Activated CD4-positive, alpha-beta T cell treated with anti-CD3 and anti-CD28 coated beads for 36 hours (primary cell): ENCODE results near the gene C9orf50. TPM values are rescaled to one million over a fixed set of nuclear protein-coding genes. Genes with fewer than 3 reads are reported as not detected.
A peak's percentile ranks its signal among the peaks of the same experiment; 100 is the strongest.

Experiments used
- ATAC-seq: fragments of 200-7000 bp; cut with Tn5 transposase; one replicate; pipeline ENCODE4 v1.10.0; 2021; ENCODE audit warnings: mild to moderate bottlenecking, moderate library complexity
- CTCF ChIA-PET: fragments of 350-600 bp; sonication (Branson Sonifier 250); formaldehyde crosslinking; loops from one replicate; lab custom pipeline; 2021; ENCODE audit warnings: antibody characterized with exemption; lab: Charles Lee
- POLR2A ChIA-PET: fragments of 350-600 bp; sonication (Branson Sonifier 250); formaldehyde crosslinking; loops from one replicate; lab custom pipeline; 2021; ENCODE audit warnings: antibody characterized with exemption, inconsistent platforms; lab: Charles Lee
- DNase-seq: peaks from one replicate; pipeline ENCODE4 v3.0.0-alpha.2; 2020
- H3K27ac Mint-ChIP-seq: one replicate; pipeline ENCODE4 v1.8.0; 2021; ENCODE audit warnings: mixed read lengths
- H3K27me3 Mint-ChIP-seq: one replicate; pipeline ENCODE4 v1.8.0; 2021; ENCODE audit warnings: mixed read lengths
- H3K36me3 Mint-ChIP-seq: one replicate; pipeline ENCODE4 v1.8.0; 2021; ENCODE audit warnings: low read depth, mixed read lengths
- H3K4me1 Mint-ChIP-seq: one replicate; pipeline ENCODE4 v1.8.0; 2021; ENCODE audit warnings: mixed read lengths
- H3K4me3 Mint-ChIP-seq: one replicate; pipeline ENCODE4 v1.8.0; 2021; ENCODE audit warnings: mild to moderate bottlenecking, moderate library complexity, mixed read lengths
- H3K9me3 Mint-ChIP-seq: one replicate; pipeline ENCODE4 v1.8.0; 2021; ENCODE audit warnings: low read depth, mixed read lengths
- intact Hi-C, 2 experiments: fragments of 100-400 bp; cut with DNase I in 1 of 2; cut with micrococcal nuclease in 1 of 2; formaldehyde crosslinking; loops; one replicate each; pipeline versions ENCODE4 v1.14.2 to v1.15.1; 2022 to 2024; cut with DNase I, micrococcal nuclease
- total RNA-seq, 2 experiments: library from RNA; stranded (reverse); gene quantifications; one replicate each; pipeline ENCODE4 v1.2.3, GENCODE V29; 2021

C9orf50 gene
- total RNA-seq, 2 experiments from 2014 or later: not detected

DNA sequence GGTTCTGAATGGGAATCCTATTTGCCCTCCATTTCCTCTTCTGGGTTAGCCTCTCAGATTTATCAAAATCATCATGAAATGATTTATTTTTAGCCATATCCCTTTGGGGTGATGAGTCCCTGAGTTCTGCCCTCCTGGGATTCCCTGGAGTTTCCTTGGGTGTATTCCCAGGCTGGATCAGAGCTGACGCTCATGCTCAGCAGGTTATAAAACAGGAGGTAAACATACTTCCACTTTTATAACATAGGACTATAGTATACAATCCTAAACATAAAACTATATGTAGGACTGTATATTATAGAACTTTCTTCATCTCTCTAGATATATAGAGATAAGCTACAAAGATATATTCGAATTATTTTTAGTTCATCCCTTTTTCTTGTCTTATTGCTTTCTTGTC lies 40.1 kb upstream of the C9orf50 start:
- intact Hi-C loops: no loop called here
- H3K27ac Mint-ChIP-seq: no peak overlapping the region
- no peak overlapping the region for H3K4me3 Mint-ChIP-seq
- ATAC-seq (no peak), DNase-seq (no peak)
- H3K36me3 Mint-ChIP-seq: no peaks in the 10 kb centered on the region
- ChIA-PET CTCF (interaction anchor here (0.5 to 1.1 kb wide), 3 partner anchors 12 to 55 kb away, joined by 3 to 4 read pairs (median 3); no protein-coding TSS in a partner anchor), POLR2A (no interaction called here)
- no peaks in the 10 kb centered on the region for H3K9me3 Mint-ChIP-seq
- no peaks in the 10 kb centered on the region for H3K4me1 Mint-ChIP-seq
- H3K27me3 Mint-ChIP-seq: no peaks in the 10 kb centered on the region

DNA sequence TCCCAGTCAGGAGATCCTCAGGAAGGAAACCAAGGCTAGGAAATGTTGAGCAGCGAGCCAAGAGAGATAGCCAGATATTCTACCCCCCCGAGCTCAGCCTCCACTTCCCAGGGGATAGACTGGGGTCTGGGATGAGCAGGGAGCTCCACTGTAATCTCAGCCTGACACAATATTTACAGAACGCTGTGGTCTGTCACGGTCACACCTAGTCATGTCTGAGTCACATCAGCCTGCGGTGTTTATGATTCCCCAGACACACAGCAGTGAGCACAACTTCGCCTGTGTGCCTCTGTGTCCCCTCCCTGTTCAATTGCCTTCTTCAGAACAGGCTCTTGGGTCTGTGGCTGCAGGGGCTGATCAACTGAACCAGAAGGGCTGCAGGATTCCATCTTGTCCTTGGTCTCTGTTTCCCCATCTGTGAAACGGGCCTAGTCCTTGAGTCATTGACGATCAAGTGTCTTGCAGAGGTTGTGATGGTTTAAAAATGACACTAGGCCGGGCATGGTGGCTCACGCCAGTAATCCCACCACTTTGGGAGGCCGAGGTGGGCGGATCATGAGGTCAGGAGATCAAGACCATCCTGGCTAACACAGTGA lies 36.0 kb upstream of the C9orf50 start:
- Mint-ChIP-seq H3K36me3 (no peaks in the 10 kb centered on the region), H3K4me3 (no peak overlapping the region), H3K27ac (no peak overlapping the region), H3K27me3 (no peaks in the 10 kb centered on the region), H3K4me1 (no peaks in the 10 kb centered on the region), H3K9me3 (no peaks in the 10 kb centered on the region)
- DNase-seq (no peak), ATAC-seq (peak; percentile 64)
- intact Hi-C loops: no loop called here
- ChIA-PET POLR2A (interaction anchor here (0.8 kb wide), 1 partner anchor 8 kb away, joined by 3 read pairs; the partner anchor contains the start of gene PRRX2), CTCF (interaction anchor here (0.8 to 1.1 kb wide), 3 partner anchors 16 to 134 kb away, joined by 3 to 4 read pairs (median 3); no protein-coding TSS in a partner anchor)

DNA sequence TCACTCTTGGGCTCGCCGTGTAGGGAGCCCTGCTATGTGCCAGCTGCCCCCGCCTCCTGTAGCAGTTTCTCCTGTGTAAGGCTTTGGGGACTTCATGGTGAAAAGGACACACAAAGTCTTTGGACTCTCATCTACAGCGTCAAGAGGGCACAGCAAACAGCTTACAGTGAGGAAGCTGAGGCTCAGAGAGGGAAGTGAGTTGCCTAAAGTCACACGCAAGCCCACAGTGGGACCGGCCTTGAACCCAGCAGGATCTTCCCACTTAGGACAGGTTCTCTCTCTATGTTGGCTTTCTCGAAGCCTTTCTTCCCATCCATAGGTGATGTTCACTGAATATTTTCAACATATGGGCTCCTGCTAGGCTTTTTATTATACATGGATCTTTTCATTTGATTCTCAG lies 34.8 kb upstream of the C9orf50 start:
- CTCF ChIA-PET: interaction anchor here (0.6 to 1.1 kb wide), 2 partner anchors 18 to 451 kb away, joined by 3 read pairs; no protein-coding TSS in a partner anchor

DNA sequence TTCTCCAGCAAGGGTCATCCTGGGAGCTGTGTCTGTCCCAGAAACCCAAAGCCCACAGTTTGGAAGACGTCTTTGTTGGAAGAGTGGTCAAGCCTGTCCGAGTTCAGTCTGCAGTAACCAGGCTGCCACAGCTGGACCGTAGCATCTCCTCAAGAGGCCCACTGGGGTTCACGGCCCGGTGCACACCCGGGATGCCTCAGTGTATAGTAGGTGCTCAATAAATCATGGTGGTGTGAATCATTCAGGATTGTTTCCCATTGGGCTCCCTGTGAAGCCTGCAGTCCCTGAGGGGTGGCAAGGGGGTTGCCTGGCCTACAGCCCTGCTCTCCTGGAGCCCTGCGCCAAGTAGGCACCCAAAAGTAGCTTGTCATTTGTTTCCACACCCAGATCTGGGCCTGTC lies 34.3 kb upstream of the C9orf50 start:
- Mint-ChIP-seq H3K9me3 (no peaks in the 10 kb centered on the region), H3K4me3 (no peak overlapping the region), H3K36me3 (no peaks in the 10 kb centered on the region), H3K4me1 (no peaks in the 10 kb centered on the region), H3K27me3 (no peaks in the 10 kb centered on the region), H3K27ac (no peak overlapping the region)
- ChIA-PET POLR2A (no interaction called here), CTCF (interaction anchor here (0.6 kb wide), 1 partner anchor 11 kb away, joined by 3 read pairs; no protein-coding TSS in a partner anchor)
- intact Hi-C loops: no loop called here
- no peak for DNase-seq
- ATAC-seq: no peak

More for the DNA sequence above, 34.8 kb upstream of the C9orf50 start:
- Mint-ChIP-seq H3K27me3 (no peaks in the 10 kb centered on the region), H3K4me1 (no peaks in the 10 kb centered on the region), H3K27ac (no peak overlapping the region), H3K36me3 (no peaks in the 10 kb centered on the region), H3K9me3 (no peaks in the 10 kb centered on the region), H3K4me3 (no peak overlapping the region)
- intact Hi-C loops: no loop called here
- DNase-seq (no peak), ATAC-seq (no peak)
- POLR2A ChIA-PET: no interaction called here

DNA sequence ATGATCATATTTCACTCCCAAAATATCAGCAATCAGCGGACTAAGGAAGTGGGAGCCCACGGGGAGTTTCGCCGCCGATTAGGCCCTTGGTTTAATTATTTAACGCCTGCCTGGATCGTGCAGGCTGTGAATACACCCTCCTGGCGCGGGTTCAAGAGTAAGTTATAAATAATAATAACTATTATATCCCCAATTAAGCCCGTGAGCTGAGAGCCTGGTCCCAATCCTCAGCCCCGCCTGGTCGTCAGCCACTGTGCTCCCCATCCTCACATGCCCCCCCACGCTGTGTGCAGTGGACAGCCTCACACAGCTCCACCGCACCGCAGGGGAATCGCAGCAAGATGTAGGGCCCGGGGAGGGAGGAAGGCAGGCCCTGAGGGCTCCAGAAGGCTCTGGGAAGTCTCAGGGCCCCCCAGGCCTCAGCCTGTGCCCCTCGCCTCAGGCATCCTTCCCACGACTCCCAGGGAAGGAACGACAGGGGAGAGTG lies 33.7 kb upstream of the C9orf50 start:
- no peaks in the 10 kb centered on the region for H3K4me1 Mint-ChIP-seq
- no peaks in the 10 kb centered on the region for H3K27me3 Mint-ChIP-seq
- ChIA-PET CTCF (interaction anchor here (0.6 kb wide), 1 partner anchor 10 kb away, joined by 3 read pairs; no protein-coding TSS in a partner anchor), POLR2A (no interaction called here)
- intact Hi-C loops: no loop called here
- H3K9me3 Mint-ChIP-seq: no peaks in the 10 kb centered on the region
- no peak for DNase-seq
- ATAC-seq: no peak
- H3K36me3 Mint-ChIP-seq: no peaks in the 10 kb centered on the region
- H3K4me3 Mint-ChIP-seq: no peak overlapping the region
- no peak overlapping the region for H3K27ac Mint-ChIP-seq

DNA sequence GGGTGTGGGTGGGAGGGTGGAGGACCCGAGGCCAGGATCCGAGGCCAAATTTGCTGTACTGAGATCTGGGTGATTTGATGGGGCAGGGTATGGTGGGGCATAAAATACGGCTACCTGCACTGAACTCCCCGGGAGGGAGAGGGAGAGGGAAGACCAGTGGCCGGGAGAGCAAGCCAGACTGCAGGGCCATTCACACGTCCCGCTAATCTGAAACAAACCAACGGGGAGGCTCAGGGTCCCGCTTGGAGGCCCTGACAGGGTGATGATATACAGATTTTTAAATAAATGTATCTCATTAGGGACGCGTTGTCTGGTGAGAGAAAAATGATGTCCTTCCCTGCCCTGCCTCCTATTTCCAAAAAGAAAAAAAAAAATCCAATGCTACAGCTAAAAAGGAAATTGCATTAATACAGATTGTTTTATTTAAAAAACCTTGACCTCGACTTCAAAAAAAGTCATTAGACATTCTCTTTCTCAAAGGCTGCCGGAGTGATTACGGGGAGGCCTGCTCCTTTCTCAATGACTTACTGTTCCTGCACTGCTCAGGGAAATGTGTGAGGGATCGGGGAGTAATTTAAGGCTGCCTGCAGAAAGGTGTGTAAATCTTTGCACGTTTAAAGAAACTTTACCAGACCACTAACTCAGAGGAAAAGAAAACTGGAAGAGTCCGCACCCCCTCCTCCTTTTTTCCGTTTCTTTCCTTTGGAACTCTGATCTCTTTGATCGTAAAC lies 33.1 kb upstream of the C9orf50 start:
- no peak overlapping the region for H3K27ac Mint-ChIP-seq
- ChIA-PET POLR2A (no interaction called here), CTCF (interaction anchor here (0.6 kb wide), 1 partner anchor 556 kb away, joined by 3 read pairs; no protein-coding TSS in a partner anchor)
- intact Hi-C loops: no loop called here
- no peak overlapping the region for H3K4me3 Mint-ChIP-seq
- DNase-seq: no peak
- H3K27me3 Mint-ChIP-seq: no peaks in the 10 kb centered on the region
- H3K4me1 Mint-ChIP-seq: no peaks in the 10 kb centered on the region
- ATAC-seq: no peak
- H3K9me3 Mint-ChIP-seq: no peaks in the 10 kb centered on the region
- H3K36me3 Mint-ChIP-seq: no peaks in the 10 kb centered on the region

DNA sequence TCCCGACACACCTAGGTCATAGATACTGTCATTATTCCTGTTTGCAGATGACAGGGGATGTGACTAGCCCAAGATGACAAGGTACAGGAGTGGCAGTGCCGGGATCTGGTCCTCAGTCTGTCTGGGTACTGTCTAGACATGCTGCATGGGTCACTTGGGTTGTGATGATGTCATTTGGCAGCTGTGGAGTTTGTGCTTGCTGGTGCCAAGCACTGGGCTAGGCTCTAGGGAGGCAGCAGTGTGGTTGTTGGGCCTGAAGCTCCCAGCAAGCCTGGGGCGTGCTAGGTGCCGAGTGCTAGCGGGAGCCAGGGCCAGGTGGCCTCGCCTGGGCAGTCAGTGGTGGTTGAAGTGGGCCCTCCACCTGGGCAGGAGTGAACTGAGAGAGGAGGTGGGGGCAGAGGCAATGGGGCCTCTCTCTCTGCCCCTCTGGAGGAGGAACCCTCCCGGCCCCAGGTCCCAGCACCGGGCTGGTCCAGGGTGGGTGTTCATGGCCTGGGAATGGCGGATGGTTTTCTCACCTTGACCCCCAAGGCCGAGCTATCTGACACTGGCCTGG lies 29.9 kb upstream of the C9orf50 start:
- no peaks in the 10 kb centered on the region for H3K4me1 Mint-ChIP-seq
- no peaks in the 10 kb centered on the region for H3K36me3 Mint-ChIP-seq
- no peaks in the 10 kb centered on the region for H3K9me3 Mint-ChIP-seq
- ATAC-seq: no peak
- no peak for DNase-seq
- intact Hi-C loops: no loop called here
- no peaks in the 10 kb centered on the region for H3K27me3 Mint-ChIP-seq
- POLR2A ChIA-PET: no interaction called here
- H3K4me3 Mint-ChIP-seq: no peak overlapping the region
- H3K27ac Mint-ChIP-seq: no peak overlapping the region
- CTCF ChIA-PET: no interaction called here

DNA sequence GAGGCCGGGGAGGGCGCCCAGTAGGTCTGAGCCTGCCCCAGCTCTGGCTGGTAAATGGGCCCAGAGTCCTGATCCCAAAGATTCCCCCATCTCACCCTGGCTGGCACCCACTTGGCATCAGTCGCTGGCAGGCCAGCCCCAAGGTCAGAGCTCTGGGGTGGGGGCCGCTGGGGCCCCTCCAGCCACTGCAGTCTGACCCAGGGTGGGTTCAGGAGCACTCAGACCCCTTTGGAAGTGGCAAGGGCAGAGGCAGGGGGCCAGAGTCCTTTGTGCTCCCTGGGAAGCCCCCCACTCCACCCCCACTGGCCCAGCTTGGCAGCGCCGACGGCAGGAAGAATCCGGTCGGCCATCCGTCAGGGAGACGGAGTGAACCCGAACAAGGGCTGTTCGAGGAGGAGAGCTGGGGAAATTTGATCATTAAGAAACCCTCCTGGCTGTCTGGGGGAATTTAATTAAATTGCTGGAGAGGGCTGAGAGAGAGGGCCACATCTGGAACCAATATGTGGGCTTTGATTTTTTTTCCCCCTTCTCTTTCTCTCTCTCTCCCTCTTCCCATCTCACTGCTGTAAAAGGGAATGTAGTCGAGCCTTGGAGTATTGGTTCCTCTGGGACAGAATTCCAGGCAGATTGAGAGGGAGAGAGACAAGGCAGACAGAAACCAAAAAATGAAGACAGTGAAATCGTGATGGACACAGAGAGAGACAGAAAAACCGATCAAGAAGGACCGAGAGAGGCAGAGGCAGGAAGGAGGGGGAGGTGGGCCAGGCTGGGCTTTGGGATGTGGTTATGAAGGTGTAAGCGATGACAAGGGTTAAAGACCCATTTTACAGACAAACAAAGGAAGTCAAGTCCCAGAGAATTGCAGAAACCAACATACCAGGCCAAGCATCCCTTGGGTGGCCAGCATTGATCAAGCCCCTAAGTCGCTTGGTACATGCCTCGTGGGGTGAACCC lies 29.1 kb upstream of the C9orf50 start:
- intact Hi-C loops: loop anchor here (10.0 kb wide), 2 partner anchors 75 to 405 kb away; partner anchors contain the start of gene GPR107 (in 1 of the 2)
- ChIA-PET POLR2A (no interaction called here), CTCF (interaction anchor here (0.5 kb wide), 1 partner anchor 361 kb away, joined by 3 read pairs; no protein-coding TSS in a partner anchor)
- H3K27ac Mint-ChIP-seq: no peak overlapping the region
- H3K4me3 Mint-ChIP-seq: no peak overlapping the region
- no peaks in the 10 kb centered on the region for H3K4me1 Mint-ChIP-seq
- no peaks in the 10 kb centered on the region for H3K27me3 Mint-ChIP-seq
- H3K9me3 Mint-ChIP-seq: no peaks in the 10 kb centered on the region
- DNase-seq (no peak), ATAC-seq (no peak)
- no peaks in the 10 kb centered on the region for H3K36me3 Mint-ChIP-seq

DNA sequence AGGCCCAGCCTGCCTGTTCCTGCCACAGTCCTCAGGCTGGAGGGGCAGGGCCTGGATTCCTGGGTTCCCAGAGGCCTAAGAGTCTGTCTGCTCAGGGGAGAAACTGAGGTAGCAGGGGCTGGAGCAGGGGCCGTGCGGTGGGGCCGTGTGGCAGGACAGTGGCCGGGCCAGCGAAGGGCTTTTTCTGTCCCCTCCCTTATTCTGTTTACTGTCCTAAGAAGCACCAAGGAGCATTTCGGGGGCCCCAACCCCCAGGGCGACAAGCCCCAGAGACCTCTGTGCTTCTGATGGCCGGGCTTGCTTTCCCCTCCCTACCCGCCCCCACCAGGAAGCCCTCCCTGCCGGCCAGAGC lies 27.8 kb upstream of the C9orf50 start:
- no peaks in the 10 kb centered on the region for H3K27me3 Mint-ChIP-seq
- H3K4me3 Mint-ChIP-seq: no peak overlapping the region
- POLR2A ChIA-PET: no interaction called here
- CTCF ChIA-PET: no interaction called here
- no peaks in the 10 kb centered on the region for H3K4me1 Mint-ChIP-seq
- H3K27ac Mint-ChIP-seq: no peak overlapping the region
- no peak for DNase-seq
- H3K36me3 Mint-ChIP-seq: no peaks in the 10 kb centered on the region
- ATAC-seq: no peak
- intact Hi-C loops: loop anchor here (10.0 kb wide), 2 partner anchors 76 to 406 kb away; partner anchors contain the start of gene GPR107 (in 1 of the 2)
- H3K9me3 Mint-ChIP-seq: no peaks in the 10 kb centered on the region

DNA sequence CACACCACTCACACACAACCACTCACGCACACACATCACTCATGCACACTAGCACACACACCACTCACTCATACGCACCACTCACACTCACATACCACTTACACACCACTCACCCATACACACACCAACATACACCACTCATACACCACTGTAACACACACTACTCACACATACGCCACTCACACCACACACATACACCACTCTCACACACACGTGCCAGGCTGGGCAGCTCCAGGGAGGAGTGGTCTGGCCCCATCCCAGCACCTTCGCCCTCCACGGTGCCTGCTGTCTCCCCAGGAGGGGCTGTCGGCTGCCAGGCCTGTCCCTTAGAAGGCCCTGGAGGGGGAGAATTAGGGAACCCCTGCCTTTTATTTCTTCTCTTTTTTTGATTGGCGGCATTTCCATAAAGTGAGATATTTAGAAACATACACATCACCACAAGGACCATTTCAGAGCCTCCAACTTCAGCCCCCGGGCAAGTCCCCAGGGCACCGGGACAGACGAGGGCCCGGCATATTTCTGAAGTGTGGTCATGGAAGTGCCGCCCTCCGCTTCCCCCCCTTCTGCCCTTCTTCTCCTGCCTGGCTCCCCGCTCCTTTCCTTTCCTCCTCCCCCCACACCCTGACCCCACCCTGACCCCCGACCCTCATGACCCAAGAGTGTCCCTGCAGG lies 27.3 kb upstream of the C9orf50 start:
- Mint-ChIP-seq H3K4me1 (no peaks in the 10 kb centered on the region), H3K36me3 (no peaks in the 10 kb centered on the region), H3K9me3 (no peaks in the 10 kb centered on the region), H3K4me3 (no peak overlapping the region), H3K27me3 (no peaks in the 10 kb centered on the region), H3K27ac (no peak overlapping the region)
- DNase-seq (no peak), ATAC-seq (no peak)
- intact Hi-C loops: loop anchor here (10.0 kb wide), 2 partner anchors 77 to 407 kb away; partner anchors contain the start of gene GPR107 (in 1 of the 2)
- ChIA-PET CTCF (no interaction called here), POLR2A (no interaction called here)
